Peyer's patch (tissue), 4 donors: ENCODE results near the gene RAD50.

Source experiments
- POLR2A ChIP-seq, 2 donors: fragments of 450-650 bp; IDR thresholded peaks; one replicate each; pipeline ENCODE4 v1.5.1; 2017; ENCODE audit warnings: antibody characterized with exemption in 2 of 2, mild to moderate bottlenecking in 2 of 2, moderate library complexity in 2 of 2
- TF ChIP-seq, protein P1 (sequence below), 6 experiments: fragments of 450-650 bp in 4 of 6; fragments of 200-600 bp in 2 of 6; sonication (generic) in 1 of 6; IDR thresholded peaks; one replicate each; pipeline ENCODE4 v1.5.1; 2017 to 2019; ENCODE audit warnings: antibody characterized with exemption in 6 of 6, mild to moderate bottlenecking in 3 of 6, moderate library complexity in 1 of 6

DNA sequence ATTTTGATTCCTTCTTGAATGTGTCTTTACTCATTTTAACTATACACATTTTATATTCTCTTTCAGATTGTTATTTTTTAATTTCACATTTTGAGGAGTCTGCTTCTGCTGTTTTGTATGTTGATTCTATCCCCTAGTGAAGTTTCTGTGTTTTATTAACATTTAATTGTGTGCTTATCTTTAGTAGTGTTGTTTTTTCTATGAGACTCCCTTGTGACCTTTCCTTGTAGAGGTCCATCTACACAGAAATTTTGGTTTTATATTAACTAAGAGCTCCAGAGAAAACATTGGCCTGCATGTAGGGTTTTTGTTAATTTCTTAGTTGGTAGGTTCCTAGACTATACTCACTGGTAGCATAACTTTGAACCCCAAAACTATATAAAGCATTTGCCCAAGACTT, 65.8 kb downstream of the RAD50 start:
- TF ChIP-seq POLR2A (IDR thresholded peaks at IDR 0.05): no peak
- TF ChIP-seq, protein P1, sequence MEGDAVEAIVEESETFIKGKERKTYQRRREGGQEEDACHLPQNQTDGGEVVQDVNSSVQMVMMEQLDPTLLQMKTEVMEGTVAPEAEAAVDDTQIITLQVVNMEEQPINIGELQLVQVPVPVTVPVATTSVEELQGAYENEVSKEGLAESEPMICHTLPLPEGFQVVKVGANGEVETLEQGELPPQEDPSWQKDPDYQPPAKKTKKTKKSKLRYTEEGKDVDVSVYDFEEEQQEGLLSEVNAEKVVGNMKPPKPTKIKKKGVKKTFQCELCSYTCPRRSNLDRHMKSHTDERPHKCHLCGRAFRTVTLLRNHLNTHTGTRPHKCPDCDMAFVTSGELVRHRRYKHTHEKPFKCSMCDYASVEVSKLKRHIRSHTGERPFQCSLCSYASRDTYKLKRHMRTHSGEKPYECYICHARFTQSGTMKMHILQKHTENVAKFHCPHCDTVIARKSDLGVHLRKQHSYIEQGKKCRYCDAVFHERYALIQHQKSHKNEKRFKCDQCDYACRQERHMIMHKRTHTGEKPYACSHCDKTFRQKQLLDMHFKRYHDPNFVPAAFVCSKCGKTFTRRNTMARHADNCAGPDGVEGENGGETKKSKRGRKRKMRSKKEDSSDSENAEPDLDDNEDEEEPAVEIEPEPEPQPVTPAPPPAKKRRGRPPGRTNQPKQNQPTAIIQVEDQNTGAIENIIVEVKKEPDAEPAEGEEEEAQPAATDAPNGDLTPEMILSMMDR (IDR thresholded peaks at IDR 0.05): no peak
